ENCODE measurements around the gene TNFRSF14.

DNA sequence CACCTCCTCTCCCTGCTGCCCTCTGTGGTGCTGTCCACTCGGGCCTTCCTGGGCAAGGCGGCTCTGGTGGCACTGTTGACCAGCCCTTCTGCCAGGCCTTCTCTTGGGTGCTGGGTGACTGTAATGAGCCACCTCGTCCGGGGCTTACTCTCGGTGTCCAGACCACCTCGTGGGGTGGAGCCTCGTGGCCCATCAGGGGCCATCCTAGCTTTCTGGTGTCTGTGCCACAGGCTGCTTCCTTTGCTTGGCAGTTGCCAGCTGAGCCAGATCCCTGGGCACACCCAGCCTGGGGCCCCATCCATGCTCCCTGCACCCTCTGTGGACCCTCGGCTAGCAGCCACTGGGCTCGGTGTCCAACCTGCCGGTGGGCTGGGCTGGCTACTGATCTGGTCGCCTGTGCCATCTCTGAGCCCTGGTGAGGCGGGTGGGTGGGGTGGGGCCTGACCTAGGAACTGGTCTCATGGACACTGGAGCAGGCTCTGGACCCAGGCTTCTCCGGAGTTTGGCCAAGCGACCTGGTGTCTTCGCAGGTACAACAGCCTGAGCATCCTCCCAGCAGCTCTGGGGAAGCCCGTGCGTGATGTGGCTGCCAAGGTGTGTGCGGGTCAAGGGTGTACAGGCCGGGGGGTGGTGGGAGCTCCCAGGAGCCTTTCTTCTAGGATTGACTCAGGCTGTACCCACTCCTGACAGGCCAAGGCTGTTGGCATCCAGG, 31.8 kb downstream of the TNFRSF14 start:
- TF ChIP-seq, protein P1, sequence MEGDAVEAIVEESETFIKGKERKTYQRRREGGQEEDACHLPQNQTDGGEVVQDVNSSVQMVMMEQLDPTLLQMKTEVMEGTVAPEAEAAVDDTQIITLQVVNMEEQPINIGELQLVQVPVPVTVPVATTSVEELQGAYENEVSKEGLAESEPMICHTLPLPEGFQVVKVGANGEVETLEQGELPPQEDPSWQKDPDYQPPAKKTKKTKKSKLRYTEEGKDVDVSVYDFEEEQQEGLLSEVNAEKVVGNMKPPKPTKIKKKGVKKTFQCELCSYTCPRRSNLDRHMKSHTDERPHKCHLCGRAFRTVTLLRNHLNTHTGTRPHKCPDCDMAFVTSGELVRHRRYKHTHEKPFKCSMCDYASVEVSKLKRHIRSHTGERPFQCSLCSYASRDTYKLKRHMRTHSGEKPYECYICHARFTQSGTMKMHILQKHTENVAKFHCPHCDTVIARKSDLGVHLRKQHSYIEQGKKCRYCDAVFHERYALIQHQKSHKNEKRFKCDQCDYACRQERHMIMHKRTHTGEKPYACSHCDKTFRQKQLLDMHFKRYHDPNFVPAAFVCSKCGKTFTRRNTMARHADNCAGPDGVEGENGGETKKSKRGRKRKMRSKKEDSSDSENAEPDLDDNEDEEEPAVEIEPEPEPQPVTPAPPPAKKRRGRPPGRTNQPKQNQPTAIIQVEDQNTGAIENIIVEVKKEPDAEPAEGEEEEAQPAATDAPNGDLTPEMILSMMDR (IDR thresholded peaks at IDR 0.05): no peak
- no peak for TF ChIP-seq POLR2A (IDR thresholded peaks at IDR 0.05)

Data from lower leg skin (tissue), 3 donors.